ENCODE results near the gene CFAP91. TPM values are rescaled to one million over a fixed set of nuclear protein-coding genes. Genes with fewer than 3 reads are reported as not detected.

The CFAP91 gene
- polyA plus RNA-seq, 1 donor, result 1.1 TPM

DNA sequence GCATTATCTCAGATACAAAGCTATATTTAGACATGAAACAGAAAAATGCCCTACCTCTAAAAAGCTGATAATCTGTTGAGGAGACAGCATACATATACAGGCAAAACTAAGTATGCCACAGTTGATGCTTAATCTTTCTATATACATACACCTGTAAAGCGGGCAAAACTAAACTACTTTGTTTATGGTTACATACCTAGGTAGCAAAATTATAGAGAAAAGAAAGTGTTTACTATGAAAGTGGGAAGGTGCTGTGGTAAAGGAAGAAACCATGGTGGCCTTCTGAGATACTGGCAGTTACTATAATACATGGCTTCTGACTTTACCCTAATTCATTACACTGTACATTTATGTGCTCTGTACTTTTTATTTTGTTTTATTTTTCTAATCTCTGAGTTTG, 43.1 kb downstream of the CFAP91 start:
- DNase-seq, result no peak

GRCh38 chr3:119746423-119746822, 43.6 kb downstream of the CFAP91 start:
- no peak for DNase-seq

DNA sequence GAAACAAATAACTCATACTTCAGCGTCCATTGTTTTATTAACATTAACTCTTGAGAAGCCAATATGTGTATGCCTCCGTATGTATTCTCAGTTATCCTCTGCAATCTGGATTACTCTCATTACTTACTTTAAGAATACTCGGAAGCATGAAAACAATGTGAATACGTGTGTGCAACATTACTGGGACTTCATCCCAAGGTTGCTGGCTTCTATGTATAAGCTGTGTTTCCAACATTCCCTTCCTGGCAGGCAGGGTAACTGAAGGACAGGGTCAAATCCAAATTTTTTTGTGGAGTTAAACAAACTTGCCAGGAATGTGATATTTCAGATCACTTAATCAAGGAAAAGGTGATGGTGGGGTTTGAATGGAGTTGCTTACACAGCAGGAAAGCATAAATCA, 44.5 kb downstream of the CFAP91 start:
- DNase-seq, result peak; percentile 26

GRCh38 chr3:119748991-119749390, 46.2 kb downstream of the CFAP91 start:
- DNase-seq, result no peak

- no peak for DNase-seq
Measured at GRCh38 chr3:119751423-119751822, 48.6 kb downstream of the CFAP91 start.

Other genes with a start within 250 kb of the CFAP91 start
- 37.7 TPM for gene TMEM39A, start 239.4 kb upstream of the CFAP91 start, polyA plus RNA-seq (ENCODE audit: insufficient read length)
- gene POGLUT1, start 234.1 kb upstream of the CFAP91 start, polyA plus RNA-seq (ENCODE audit: insufficient read length), result 9.7 TPM
- gene TIMMDC1, start 204.5 kb upstream of the CFAP91 start, polyA plus RNA-seq (ENCODE audit: insufficient read length), result 70.1 TPM
- gene CD80, start 143.4 kb upstream of the CFAP91 start, polyA plus RNA-seq (ENCODE audit: insufficient read length), result not detected
- 10.4 TPM for gene ADPRH, start 123.5 kb upstream of the CFAP91 start, polyA plus RNA-seq (ENCODE audit: insufficient read length)
- 0.27 TPM for gene PLA1A, start 105.1 kb upstream of the CFAP91 start, polyA plus RNA-seq (ENCODE audit: insufficient read length)
- gene POPDC2, start 42.4 kb upstream of the CFAP91 start, polyA plus RNA-seq (ENCODE audit: insufficient read length), result 23.8 TPM
- gene COX17, start 25.6 kb upstream of the CFAP91 start, polyA plus RNA-seq (ENCODE audit: insufficient read length), result 74.6 TPM
- gene NR1I2, start 79.1 kb downstream of the CFAP91 start, polyA plus RNA-seq (ENCODE audit: insufficient read length), result 0.43 TPM